Bronchial epithelial cell (primary cell): ENCODE results near the gene HIVEP3. TPM values are rescaled to one million over a fixed set of nuclear protein-coding genes. Genes with fewer than 3 reads are reported as not detected.

ENCODE experiments used
- DNase-seq: peaks from one replicate; pipeline ENCODE4 v3.0.0-alpha.2; 2010; ENCODE audit warnings: low read depth
- FAIRE-seq: peaks from 2 replicates; lab custom pipeline; 2011; peaks lifted over from hg19 to GRCh38; lab: Jason Lieb, UNC
- H3K27me3 ChIP-seq: 2 replicates; pipeline ENCODE4 v1.5.1; 2011; ENCODE audit warnings: low read length; ENCODE audit not compliant: control insufficient read depth, insufficient read depth
- H3K36me3 ChIP-seq: 2 replicates; pipeline ENCODE4 v1.5.1; 2011; ENCODE audit warnings: low read length; ENCODE audit not compliant: control insufficient read depth, insufficient read depth
- H3K4me3 ChIP-seq: 2 replicates; pipeline ENCODE4 v1.5.1; 2011; ENCODE audit warnings: mild to moderate bottlenecking, low read depth, low read length, control low read depth
- total RNA-seq: library from RNA; depleted of rRNA; stranded (reverse); fragments of >200 nt; gene quantifications from 2 replicates; pipeline ENCODE4 v1.2.1, GENCODE V29; 2014
- TF ChIP-seq, protein P1 (sequence below): IDR thresholded peaks from 2 replicates; pipeline ENCODE4 v1.5.1; 2011; ENCODE audit warnings: mild to moderate bottlenecking, moderate library complexity, low read length, control low read depth, inconsistent platforms; ENCODE audit not compliant: insufficient read depth, severe bottlenecking

Gene HIVEP3
- total RNA-seq, 1 donor from 2014 or later = under 0.01 TPM

DNA sequence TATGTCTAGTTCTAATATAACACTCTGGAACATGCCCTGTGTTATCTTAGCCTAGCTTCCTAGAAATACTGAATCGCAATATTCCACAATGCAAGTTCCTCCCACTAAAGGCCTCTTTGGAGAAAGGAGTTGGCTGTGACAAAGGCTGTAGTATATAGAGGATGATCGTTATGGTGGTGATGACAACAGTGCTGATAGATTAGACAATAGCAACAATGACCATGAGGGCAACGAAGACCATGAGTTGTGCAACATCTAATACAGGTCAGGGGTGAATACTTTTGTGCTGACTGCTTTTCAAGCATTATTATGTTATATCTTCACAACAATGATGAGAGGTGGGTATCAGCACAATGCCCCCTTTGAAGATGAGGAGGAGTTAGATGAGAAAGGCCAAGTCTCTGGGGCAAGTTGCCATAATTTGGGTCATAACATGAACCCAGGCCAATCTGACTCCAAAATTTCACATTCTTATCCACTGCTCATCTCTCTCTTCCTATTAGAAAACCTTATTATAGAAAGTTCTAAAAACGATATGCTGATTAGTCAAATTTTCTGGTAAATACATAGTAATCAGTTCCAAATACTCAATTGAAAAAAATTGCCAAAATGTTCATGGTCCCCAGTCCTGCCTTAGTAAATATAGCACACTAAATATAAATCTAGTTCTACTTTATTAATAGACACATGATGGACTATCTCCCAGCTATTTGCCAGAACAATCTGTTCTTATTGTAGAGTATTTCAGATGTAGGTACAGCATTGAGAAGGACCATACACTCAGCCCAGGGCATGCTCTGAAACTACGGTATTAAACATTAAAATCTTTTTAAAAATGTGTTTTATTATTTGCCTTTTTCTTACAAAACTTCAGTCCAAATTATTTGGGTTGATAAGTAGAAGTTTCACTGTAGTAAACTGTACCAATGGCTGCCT lies 37.5 kb downstream of the HIVEP3 start:
- TF ChIP-seq, protein P1, sequence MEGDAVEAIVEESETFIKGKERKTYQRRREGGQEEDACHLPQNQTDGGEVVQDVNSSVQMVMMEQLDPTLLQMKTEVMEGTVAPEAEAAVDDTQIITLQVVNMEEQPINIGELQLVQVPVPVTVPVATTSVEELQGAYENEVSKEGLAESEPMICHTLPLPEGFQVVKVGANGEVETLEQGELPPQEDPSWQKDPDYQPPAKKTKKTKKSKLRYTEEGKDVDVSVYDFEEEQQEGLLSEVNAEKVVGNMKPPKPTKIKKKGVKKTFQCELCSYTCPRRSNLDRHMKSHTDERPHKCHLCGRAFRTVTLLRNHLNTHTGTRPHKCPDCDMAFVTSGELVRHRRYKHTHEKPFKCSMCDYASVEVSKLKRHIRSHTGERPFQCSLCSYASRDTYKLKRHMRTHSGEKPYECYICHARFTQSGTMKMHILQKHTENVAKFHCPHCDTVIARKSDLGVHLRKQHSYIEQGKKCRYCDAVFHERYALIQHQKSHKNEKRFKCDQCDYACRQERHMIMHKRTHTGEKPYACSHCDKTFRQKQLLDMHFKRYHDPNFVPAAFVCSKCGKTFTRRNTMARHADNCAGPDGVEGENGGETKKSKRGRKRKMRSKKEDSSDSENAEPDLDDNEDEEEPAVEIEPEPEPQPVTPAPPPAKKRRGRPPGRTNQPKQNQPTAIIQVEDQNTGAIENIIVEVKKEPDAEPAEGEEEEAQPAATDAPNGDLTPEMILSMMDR = no peak
- no peaks in the 10 kb centered on the region for H3K27me3 ChIP-seq
- FAIRE-seq (no peak), DNase-seq (no peak)
- no peak overlapping the region for H3K4me3 ChIP-seq
- H3K36me3 ChIP-seq = no peaks in the 10 kb centered on the region

DNA sequence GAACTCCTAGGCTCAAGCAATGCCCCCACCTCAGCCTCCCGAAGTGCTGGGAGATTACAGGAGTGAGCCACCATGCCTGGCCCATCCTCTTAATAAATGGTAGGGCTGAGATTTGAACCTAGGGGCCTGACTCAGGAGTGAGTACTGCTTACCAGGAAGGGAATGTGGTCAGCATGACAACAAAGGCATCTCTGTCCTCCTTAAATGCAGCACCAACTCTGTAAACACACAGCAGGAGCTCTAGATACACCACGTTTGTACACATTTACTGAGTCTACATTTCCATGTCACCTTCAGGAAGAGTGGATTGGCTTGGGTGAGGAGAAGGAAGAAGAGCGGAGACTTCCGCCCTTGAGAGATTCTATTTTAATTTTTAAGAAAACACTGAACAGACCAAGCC lies 38.5 kb downstream of the HIVEP3 start:
- H3K36me3 ChIP-seq = no peaks in the 10 kb centered on the region
- TF ChIP-seq, protein P1 = no peak
- no peaks in the 10 kb centered on the region for H3K27me3 ChIP-seq
- no peak overlapping the region for H3K4me3 ChIP-seq
- FAIRE-seq (no peak), DNase-seq (no peak)

DNA sequence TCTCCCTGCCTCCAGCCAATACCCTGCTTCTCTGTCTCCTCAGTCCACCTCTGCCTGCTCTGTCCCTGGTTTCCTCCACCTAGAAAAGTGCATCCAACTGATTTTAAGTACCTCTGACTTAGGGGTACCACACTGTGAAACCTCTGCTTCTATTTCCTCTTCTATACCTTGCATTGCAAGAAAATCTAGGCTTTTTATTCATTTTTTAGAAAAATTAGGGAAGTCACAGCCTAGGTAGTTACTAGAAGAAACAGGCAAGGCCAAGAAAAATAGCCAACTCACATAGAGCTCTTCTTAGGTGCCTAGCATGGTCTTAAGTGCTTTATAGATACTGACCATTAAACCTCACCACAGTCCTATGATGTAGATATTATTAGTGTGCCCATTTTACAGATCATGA lies 39.1 kb downstream of the HIVEP3 start:
- no peak for FAIRE-seq
- Histone ChIP-seq H3K27me3 (no peaks in the 10 kb centered on the region), H3K4me3 (no peak overlapping the region), H3K36me3 (no peaks in the 10 kb centered on the region)
- DNase-seq = no peak
- TF ChIP-seq, protein P1 = no peak

DNA sequence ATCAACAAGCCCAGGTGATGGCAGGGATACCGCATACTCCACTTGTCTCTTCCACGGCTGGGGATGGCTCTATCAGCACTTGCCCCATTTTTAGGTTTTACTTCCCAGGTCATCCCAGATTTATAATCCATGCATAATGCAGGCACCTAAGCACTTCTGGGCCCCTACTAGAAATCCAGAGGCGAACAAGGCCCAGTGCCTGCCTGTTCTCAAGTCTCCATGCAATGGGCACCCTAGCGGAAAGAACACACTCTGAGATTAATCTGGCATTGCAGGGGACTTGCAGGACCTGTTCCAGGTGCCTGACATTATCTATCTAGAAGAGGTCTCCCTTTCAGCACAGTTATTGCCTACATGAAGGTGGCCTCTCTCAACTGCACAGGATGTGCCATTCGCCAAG lies 39.8 kb downstream of the HIVEP3 start:
- DNase-seq (no peak), FAIRE-seq (no peak)
- Histone ChIP-seq H3K4me3 (no peak overlapping the region), H3K27me3 (no peaks in the 10 kb centered on the region), H3K36me3 (no peaks in the 10 kb centered on the region)
- TF ChIP-seq, protein P1 = no peak

DNA sequence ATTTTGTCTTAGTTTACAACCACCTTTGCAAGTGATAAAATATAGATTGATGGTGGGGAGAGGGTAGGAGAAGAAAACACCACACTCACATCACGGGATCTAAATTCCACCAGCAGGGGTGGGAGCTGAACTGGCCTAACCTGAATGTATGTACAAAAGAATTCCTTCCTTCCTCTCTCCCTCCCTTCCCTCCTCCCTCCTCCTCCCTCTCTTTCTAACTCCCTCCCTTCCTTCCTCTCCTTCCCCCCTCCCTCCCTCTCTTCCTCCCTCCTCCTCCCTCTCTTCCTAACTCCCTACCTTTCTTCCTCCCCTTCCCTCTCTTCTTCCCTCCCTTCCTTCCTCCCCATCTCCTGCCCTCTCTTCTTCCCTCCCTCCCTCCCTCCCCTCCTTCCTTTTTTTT lies 40.2 kb downstream of the HIVEP3 start:
- TF ChIP-seq, protein P1 = no peak
- no peak for DNase-seq
- H3K4me3 ChIP-seq = no peak overlapping the region
- no peaks in the 10 kb centered on the region for H3K27me3 ChIP-seq
- no peak for FAIRE-seq
- H3K36me3 ChIP-seq = no peaks in the 10 kb centered on the region
